Superior temporal gyrus (tissue), 1 donor: Measurements from ENCODE around the gene HOXB2.

ENCODE experiments used
- DNase-seq: peaks from one replicate; pipeline ENCODE4 v3.0.0-alpha.2; 2016; ENCODE audit errors: extremely low spot score

HOXB2 gene

GRCh38 chr17:48578616-48579470 lies 33.9 kb upstream of the HOXB2 start:
- no peak for DNase-seq

- DNase-seq = no peak
Measured at GRCh38 chr17:48577946-48578615, 33.2 kb upstream of the HOXB2 start, which contains the start of gene HOXB4. TSS of gene HOXB4 (minus strand) at chr17:48578350. CDS start at chr17:48578319, 31 bp downstream.

GRCh38 chr17:48577330-48577945 lies 32.5 kb upstream of the HOXB2 start:
- no peak for DNase-seq

GRCh38 chr17:48576479-48577309 lies 31.8 kb upstream of the HOXB2 start:
- DNase-seq = no peak

GRCh38 chr17:48575673-48576478 lies 31.0 kb upstream of the HOXB2 start:
- no peak for DNase-seq

GRCh38 chr17:48575066-48575582 lies 30.2 kb upstream of the HOXB2 start:
- no peak for DNase-seq

GRCh38 chr17:48574505-48575065 lies 29.7 kb upstream of the HOXB2 start:
- no peak for DNase-seq

- DNase-seq = no peak
Measured at GRCh38 chr17:48571826-48572417, 27.0 kb upstream of the HOXB2 start.

- no peak for DNase-seq
Measured at GRCh38 chr17:48571024-48571818, 26.3 kb upstream of the HOXB2 start.

GRCh38 chr17:48570325-48571023 lies 25.6 kb upstream of the HOXB2 start:
- DNase-seq = no peak

- DNase-seq = no peak
Measured at GRCh38 chr17:48569674-48570324, 24.9 kb upstream of the HOXB2 start.

GRCh38 chr17:48569240-48569582 lies 24.3 kb upstream of the HOXB2 start:
- DNase-seq = no peak

- no peak for DNase-seq
Measured at GRCh38 chr17:48568499-48569239, 23.8 kb upstream of the HOXB2 start.

- no peak for DNase-seq
Measured at GRCh38 chr17:48567646-48568354, 22.9 kb upstream of the HOXB2 start.

- DNase-seq = no peak
Measured at GRCh38 chr17:48567209-48567608, 22.3 kb upstream of the HOXB2 start.

GRCh38 chr17:48566717-48567116 lies 21.8 kb upstream of the HOXB2 start:
- no peak for DNase-seq
